Panc1 (cell line): ENCODE measurements around the gene SLC43A2. TPM values are rescaled to one million over a fixed set of nuclear protein-coding genes. Genes with fewer than 3 reads are reported as not detected.
"Not testable (repeated sequence)": the region's sequence is repeated elsewhere in the genome, so short reads cannot be mapped to it uniquely, and the experiment has no call there.

Source experiments
- ATAC-seq: fragments of 200-7000 bp; cut with Tn5 transposase; 2 replicates; pipeline ENCODE4 v1.9.1; 2020; ENCODE audit warnings: mild to moderate bottlenecking, moderate library complexity
- BruUV-seq: library from RNA; stranded (reverse); fragments of 400-500 nt; replicated peaks from 2 replicates; lab custom pipeline; 2021; lab: Mats Ljungman, UMichigan
- CTCF ChIA-PET: fragments of 300-600 bp; sonication (Branson Sonifier 250); formaldehyde crosslinking; loops from one replicate; lab custom pipeline; 2022; ENCODE audit warnings: antibody characterized with exemption; lab: Charles Lee
- POLR2A ChIA-PET: fragments of 300-600 bp; sonication (Branson Sonifier 250); formaldehyde crosslinking; loops from one replicate; lab custom pipeline; 2022; ENCODE audit warnings: antibody characterized with exemption; lab: Charles Lee
- DNase-seq: peaks from one replicate; pipeline ENCODE4 v3.0.0-alpha.2; 2010; ENCODE audit warnings: low read depth, low spot score
- H3K27ac ChIP-seq: 2 replicates; pipeline ENCODE4 v1.5.1; 2011; ENCODE audit warnings: mild to moderate bottlenecking, low read length, inconsistent platforms
- H3K27me3 ChIP-seq: fragments of 200-500 bp; sonication (Bioruptor generic); 2 replicates; pipeline ENCODE4 v1.6.0; 2014; ENCODE audit warnings: low read length, inconsistent platforms; ENCODE audit not compliant: control insufficient read depth, insufficient read depth
- H3K36me3 ChIP-seq: fragments of 200-500 bp; sonication (Bioruptor generic); 2 replicates; pipeline ENCODE4 v1.5.1; 2014; ENCODE audit warnings: inconsistent platforms, mild to moderate bottlenecking, low read length, moderate library complexity; ENCODE audit not compliant: control insufficient read depth, insufficient read depth
- H3K4me1 ChIP-seq: 2 replicates; pipeline ENCODE4 v1.5.1; 2011; ENCODE audit warnings: inconsistent platforms, mild to moderate bottlenecking, low read length, moderate library complexity; ENCODE audit not compliant: control insufficient read depth, insufficient read depth
- H3K4me3 ChIP-seq, 2 experiments: 2 replicates each; pipeline ENCODE4 v1.5.1; 2011 to 2012; ENCODE audit warnings: low read depth in 2 of 2, low read length in 2 of 2, mild to moderate bottlenecking in 2 of 2, inconsistent platforms in 1 of 2, moderate library complexity in 1 of 2
- H3K9me3 ChIP-seq: fragments of 200-500 bp; sonication (Bioruptor generic); 2 replicates; pipeline ENCODE4 v1.5.1; 2014; ENCODE audit warnings: low read depth, mild to moderate bottlenecking, inconsistent platforms, low read length, moderate library complexity; ENCODE audit not compliant: control insufficient read depth, insufficient read depth
- POLR2AphosphoS5 ChIP-seq: IDR thresholded peaks from 2 replicates; pipeline ENCODE4 v1.6.1; 2012; ENCODE audit warnings: mild to moderate bottlenecking, low read depth, low read length, moderate library complexity
- SIN3A ChIP-seq: IDR thresholded peaks from 2 replicates; pipeline ENCODE4 v1.6.1; 2012; ENCODE audit warnings: low read depth, mild to moderate bottlenecking, low read length, moderate library complexity, borderline replicate concordance; ENCODE audit not compliant: insufficient read depth
- TCF7L2 ChIP-seq: IDR thresholded peaks from 2 replicates; pipeline ENCODE4 v1.6.1; 2011; ENCODE audit warnings: mild to moderate bottlenecking, low read depth, low read length, inconsistent platforms
- in situ Hi-C: cut with HindIII; loops from 2 replicates; pipeline ENCODE4 v1.10.0; 2016; ENCODE audit warnings: low sequenced_read_pairs, low pct_unique_long_range_greater_than_20kb
- intact Hi-C: fragments of 100-400 bp; cut with micrococcal nuclease; formaldehyde crosslinking; loops from one replicate; pipeline ENCODE4 v1.10.0; 2022; ENCODE audit not compliant: unreplicated experiment
- total RNA-seq: library from RNA; stranded (reverse); gene quantifications from one replicate; pipeline ENCODE4 v1.2.1, GENCODE V29; 2021; ENCODE audit not compliant: unreplicated experiment
- TF ChIP-seq, protein P1 (sequence below): fragments of 450-650 bp; IDR thresholded peaks from 2 replicates; pipeline ENCODE4 v1.5.1; 2017; ENCODE audit warnings: mild to moderate bottlenecking
- TF ChIP-seq, protein P2 (sequence below), 2 experiments: IDR thresholded peaks; 2 replicates each; pipeline ENCODE4 v1.6.1; 2011 to 2012; ENCODE audit warnings: low read depth in 2 of 2, control low read depth in 1 of 2, low read length in 1 of 2, mild to moderate bottlenecking in 1 of 2, moderate library complexity in 1 of 2; ENCODE audit not compliant: insufficient read depth in 1 of 2

SLC43A2 gene
- total RNA-seq, 1 experiment from 2014 or later = 23.3 TPM

DNA sequence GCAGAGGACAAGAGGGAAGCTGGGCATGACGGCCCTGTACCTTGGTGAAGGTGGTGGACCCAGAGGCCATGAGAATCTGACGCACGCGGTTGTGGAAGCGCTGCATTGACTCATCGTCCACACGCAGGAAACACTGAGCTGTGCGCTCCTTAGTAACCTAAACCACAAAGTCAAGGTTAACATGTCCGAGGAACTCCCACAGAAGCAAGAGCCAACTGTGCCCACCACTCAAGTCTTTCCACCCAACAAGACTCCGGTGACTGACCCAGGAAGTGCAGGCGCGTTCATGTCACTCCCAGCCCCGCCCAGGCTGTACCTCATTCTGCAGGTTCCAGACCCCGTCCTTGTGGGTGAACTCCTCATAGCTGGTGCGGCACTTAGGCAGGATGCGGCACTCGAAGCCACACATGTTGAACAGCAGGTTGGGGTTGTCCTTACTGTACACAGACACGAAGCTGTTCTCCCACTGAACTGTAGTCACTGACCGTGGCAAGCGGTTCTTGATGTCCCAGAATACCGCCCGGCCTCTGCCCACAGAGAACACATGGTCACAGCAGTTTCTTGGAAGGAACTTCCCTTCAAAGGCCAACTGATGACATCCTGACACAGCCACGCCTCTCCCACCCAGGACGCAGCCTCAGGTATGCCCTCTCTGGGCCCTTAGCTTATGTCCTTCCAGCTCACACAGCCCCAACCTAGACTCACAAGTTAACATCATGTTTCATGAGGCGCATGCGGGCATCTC is 44.6 kb upstream of the SLC43A2 start:
- Histone ChIP-seq H3K4me3 (no peak overlapping the region), H3K9me3 (no peaks in the 10 kb centered on the region), H3K27me3 (no peaks in the 10 kb centered on the region), H3K27ac (no peak overlapping the region), H3K36me3 (peaks cover 48% of the 10 kb centered on the region), H3K4me1 (no peaks in the 10 kb centered on the region)
- POLR2A ChIA-PET = no interaction called here
- BruUV-seq = no TSS peak
- intact Hi-C loops (no loop called here), in situ Hi-C loops (no loop called here)
- TF ChIP-seq, protein P1, sequence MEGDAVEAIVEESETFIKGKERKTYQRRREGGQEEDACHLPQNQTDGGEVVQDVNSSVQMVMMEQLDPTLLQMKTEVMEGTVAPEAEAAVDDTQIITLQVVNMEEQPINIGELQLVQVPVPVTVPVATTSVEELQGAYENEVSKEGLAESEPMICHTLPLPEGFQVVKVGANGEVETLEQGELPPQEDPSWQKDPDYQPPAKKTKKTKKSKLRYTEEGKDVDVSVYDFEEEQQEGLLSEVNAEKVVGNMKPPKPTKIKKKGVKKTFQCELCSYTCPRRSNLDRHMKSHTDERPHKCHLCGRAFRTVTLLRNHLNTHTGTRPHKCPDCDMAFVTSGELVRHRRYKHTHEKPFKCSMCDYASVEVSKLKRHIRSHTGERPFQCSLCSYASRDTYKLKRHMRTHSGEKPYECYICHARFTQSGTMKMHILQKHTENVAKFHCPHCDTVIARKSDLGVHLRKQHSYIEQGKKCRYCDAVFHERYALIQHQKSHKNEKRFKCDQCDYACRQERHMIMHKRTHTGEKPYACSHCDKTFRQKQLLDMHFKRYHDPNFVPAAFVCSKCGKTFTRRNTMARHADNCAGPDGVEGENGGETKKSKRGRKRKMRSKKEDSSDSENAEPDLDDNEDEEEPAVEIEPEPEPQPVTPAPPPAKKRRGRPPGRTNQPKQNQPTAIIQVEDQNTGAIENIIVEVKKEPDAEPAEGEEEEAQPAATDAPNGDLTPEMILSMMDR = no peak
- TF ChIP-seq TCF7L2 (no peak), SIN3A (no peak)
- TF ChIP-seq, protein P2, sequence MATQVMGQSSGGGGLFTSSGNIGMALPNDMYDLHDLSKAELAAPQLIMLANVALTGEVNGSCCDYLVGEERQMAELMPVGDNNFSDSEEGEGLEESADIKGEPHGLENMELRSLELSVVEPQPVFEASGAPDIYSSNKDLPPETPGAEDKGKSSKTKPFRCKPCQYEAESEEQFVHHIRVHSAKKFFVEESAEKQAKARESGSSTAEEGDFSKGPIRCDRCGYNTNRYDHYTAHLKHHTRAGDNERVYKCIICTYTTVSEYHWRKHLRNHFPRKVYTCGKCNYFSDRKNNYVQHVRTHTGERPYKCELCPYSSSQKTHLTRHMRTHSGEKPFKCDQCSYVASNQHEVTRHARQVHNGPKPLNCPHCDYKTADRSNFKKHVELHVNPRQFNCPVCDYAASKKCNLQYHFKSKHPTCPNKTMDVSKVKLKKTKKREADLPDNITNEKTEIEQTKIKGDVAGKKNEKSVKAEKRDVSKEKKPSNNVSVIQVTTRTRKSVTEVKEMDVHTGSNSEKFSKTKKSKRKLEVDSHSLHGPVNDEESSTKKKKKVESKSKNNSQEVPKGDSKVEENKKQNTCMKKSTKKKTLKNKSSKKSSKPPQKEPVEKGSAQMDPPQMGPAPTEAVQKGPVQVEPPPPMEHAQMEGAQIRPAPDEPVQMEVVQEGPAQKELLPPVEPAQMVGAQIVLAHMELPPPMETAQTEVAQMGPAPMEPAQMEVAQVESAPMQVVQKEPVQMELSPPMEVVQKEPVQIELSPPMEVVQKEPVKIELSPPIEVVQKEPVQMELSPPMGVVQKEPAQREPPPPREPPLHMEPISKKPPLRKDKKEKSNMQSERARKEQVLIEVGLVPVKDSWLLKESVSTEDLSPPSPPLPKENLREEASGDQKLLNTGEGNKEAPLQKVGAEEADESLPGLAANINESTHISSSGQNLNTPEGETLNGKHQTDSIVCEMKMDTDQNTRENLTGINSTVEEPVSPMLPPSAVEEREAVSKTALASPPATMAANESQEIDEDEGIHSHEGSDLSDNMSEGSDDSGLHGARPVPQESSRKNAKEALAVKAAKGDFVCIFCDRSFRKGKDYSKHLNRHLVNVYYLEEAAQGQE (IDR thresholded peaks at IDR 0.05; ENCODE audit: insufficient read depth in 1 of 2, low read depth in 2 of 2, low read length in 1 of 2) = no peak
- CTCF ChIA-PET = no interaction called here
- ATAC-seq (no peak; the same call in 1 of the 2 replicates), DNase-seq (no peak)

DNA sequence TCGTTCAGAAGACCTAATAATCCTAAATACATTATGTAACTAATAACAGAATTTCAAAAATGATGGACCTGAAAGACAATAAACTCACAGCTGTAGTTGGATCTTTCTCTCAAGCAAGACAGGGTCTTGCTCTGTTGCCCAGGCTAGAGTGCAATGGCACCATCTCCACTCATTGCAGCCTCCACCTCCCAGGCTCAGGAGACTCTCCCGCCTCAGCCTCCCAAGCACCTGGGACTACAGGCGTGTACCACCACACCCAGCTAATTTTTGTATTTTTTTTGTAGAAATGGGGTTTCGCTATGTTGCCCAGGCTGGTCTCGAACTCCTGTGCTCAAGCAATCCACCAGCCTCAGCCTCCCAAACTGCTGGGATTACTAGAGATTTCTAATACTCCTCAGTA is 35.3 kb upstream of the SLC43A2 start:
- H3K4me3 ChIP-seq, CTCF ChIA-PET, intact Hi-C loops: not testable (repeated sequence)

DNA sequence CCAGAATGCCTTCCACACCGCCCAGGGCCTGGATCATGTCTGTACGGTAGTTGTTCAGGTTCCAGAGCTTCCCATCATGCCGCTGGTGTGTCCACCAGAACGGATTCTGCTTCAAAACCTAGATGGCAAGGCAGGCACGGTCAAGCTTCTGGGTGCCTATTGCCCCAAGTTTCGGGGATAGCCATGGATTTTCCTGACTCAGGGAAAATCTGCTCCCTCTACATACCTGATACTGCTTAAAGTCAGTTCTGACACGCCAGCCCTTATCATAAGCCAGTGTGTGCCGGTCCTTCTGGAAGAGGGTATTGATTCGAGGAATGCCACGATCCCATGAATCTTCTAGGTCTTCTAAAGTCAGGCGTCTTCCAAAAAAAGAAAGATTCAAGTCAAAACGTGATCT is 32.4 kb upstream of the SLC43A2 start:
- ChIA-PET POLR2A (no interaction called here), CTCF (no interaction called here)
- H3K4me1 ChIP-seq = no peaks in the 10 kb centered on the region
- no peaks in the 10 kb centered on the region for H3K27me3 ChIP-seq
- no peaks in the 10 kb centered on the region for H3K9me3 ChIP-seq
- no TSS peak for BruUV-seq
- no peak for TF ChIP-seq SIN3A
- TF ChIP-seq POLR2AphosphoS5 = no peak
- H3K36me3 ChIP-seq = peaks cover 40% of the 10 kb centered on the region
- intact Hi-C loops = no loop called here
- no peak overlapping the region for H3K27ac ChIP-seq
- DNase-seq = no peak
- in situ Hi-C loops = no loop called here
- H3K4me3 ChIP-seq = no peak overlapping the region
- no peak for ATAC-seq

More for the DNA sequence above, 35.3 kb upstream of the SLC43A2 start:
- H3K36me3 ChIP-seq = peaks cover 30% of the 10 kb centered on the region
- H3K4me1 ChIP-seq, BruUV-seq, H3K27me3 ChIP-seq, H3K27ac ChIP-seq, ATAC-seq, in situ Hi-C loops, DNase-seq, H3K9me3 ChIP-seq, POLR2A ChIA-PET: not testable (repeated sequence)
